ENCODE results near the gene IMP4. TPM values are rescaled to one million over a fixed set of nuclear protein-coding genes. Genes with fewer than 3 reads are reported as not detected.
A peak's percentile ranks its signal among the peaks of the same experiment; 100 is the strongest.

The IMP4 gene, protein sequence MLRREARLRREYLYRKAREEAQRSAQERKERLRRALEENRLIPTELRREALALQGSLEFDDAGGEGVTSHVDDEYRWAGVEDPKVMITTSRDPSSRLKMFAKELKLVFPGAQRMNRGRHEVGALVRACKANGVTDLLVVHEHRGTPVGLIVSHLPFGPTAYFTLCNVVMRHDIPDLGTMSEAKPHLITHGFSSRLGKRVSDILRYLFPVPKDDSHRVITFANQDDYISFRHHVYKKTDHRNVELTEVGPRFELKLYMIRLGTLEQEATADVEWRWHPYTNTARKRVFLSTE
- total RNA-seq (2014; rRNA removed; shearing (Covaris generic); ENCODE audit: low replicate concordance): 233 and 379 TPM in 2 replicates

GRCh38 chr2:130342533-130343275 is at the start of gene IMP4:
IMP4 (plus strand) TSS chr2:130342897; CDS start chr2:130342933, 36 bp downstream.
- H3K4me2 ChIP-seq (ENCODE audit: low read depth, low read length, poor library complexity, severe bottlenecking): peak within 1 kb of the TSS; percentile 73
- H4K20me1 ChIP-seq (ENCODE audit: insufficient read depth, low read depth, low read length): no peaks in the 10 kb centered on the region
- peak within 1 kb of the TSS; percentile 97 for H3K9ac ChIP-seq (ENCODE audit: low read length)
- peak within 1 kb of the TSS; percentile 60 for H2AFZ ChIP-seq (ENCODE audit: low read length)
- H3K36me3 ChIP-seq (ENCODE audit: insufficient read depth, low read length): peaks cover 48% of the 10 kb centered on the region
- H3K9me3 ChIP-seq (ENCODE audit: low read length): no peaks in the 10 kb centered on the region
- peak; percentile 99 for DNase-seq
- H3K4me3 ChIP-seq (ENCODE audit: low read length): peak within 1 kb of the TSS; percentile 95
- peaks cover 60% of the 10 kb centered on the region for H3K4me1 ChIP-seq (ENCODE audit: low read length)
- peaks cover 49% of the 10 kb centered on the region for H3K79me2 ChIP-seq (ENCODE audit: low read length)
- H3K27ac ChIP-seq (ENCODE audit: low read length): peak within 1 kb of the TSS; percentile 96
- no peaks in the 10 kb centered on the region for H3K9me2 ChIP-seq (replicated peaks; ENCODE audit: insufficient read depth, low read length)
- H3K27me3 ChIP-seq (ENCODE audit: low read length): no peaks in the 10 kb centered on the region

DNA sequence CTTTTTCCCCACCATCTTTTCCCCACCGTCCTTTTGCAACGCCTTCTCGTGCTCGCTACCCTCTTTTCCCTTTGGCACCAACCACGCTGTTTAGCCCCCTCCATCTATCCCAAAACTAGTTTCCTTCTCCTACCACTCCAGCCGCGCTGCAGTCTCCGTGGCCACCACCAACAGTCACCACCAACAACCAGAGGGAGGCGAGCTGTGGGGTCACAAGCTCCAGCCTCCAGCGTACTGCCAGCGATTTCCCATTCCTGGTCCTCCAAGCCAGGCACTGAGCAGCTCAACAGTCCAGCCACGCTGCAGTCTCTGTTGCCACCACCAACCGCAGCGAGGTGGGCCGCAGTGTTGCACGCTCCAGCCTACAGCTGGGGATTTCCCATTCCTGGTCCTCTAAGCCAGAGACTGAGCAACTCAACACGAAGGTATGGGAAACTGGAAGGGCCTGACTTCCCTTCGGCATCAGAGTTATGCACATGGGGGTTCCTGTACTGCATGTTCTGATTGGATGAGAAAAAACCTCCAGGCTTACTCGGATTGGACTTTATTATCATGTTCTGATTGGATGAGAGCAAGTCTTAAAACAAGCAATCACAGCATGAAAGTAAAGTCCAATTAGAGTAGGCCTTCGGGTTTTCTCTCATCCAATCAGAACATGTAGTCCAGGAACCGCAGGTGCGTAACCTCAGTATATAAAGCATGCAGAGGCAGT is 42.3 kb upstream of the IMP4 start:
- H3K36me3 ChIP-seq (ENCODE audit: insufficient read depth, low read length): no peaks in the 10 kb centered on the region
- no peaks in the 10 kb centered on the region for H3K27me3 ChIP-seq (ENCODE audit: low read length)
- H3K4me2 ChIP-seq (ENCODE audit: low read depth, low read length, poor library complexity, severe bottlenecking): no peak overlapping the region
- DNase-seq: no peak
- H3K4me3 ChIP-seq (ENCODE audit: low read length): no peak overlapping the region
- no peaks in the 10 kb centered on the region for H3K79me2 ChIP-seq (ENCODE audit: low read length)
- H3K9me3 ChIP-seq (ENCODE audit: low read length): no peaks in the 10 kb centered on the region
- no peak overlapping the region for H3K27ac ChIP-seq (ENCODE audit: low read length)
- H4K20me1 ChIP-seq (ENCODE audit: insufficient read depth, low read depth, low read length): no peaks in the 10 kb centered on the region
- H3K9ac ChIP-seq (ENCODE audit: low read length): no peak overlapping the region
- H3K4me1 ChIP-seq (ENCODE audit: low read length): no peaks in the 10 kb centered on the region
- H3K9me2 ChIP-seq (replicated peaks; ENCODE audit: insufficient read depth, low read length): no peaks in the 10 kb centered on the region
- H2AFZ ChIP-seq (ENCODE audit: low read length): no peak overlapping the region

GRCh38 chr2:130300970-130301348 is 41.7 kb upstream of the IMP4 start:
- H3K4me2 ChIP-seq (ENCODE audit: low read depth, low read length, poor library complexity, severe bottlenecking): no peak overlapping the region
- H3K27me3 ChIP-seq (ENCODE audit: low read length): no peaks in the 10 kb centered on the region
- H3K4me3 ChIP-seq (ENCODE audit: low read length): no peak overlapping the region
- no peaks in the 10 kb centered on the region for H3K79me2 ChIP-seq (ENCODE audit: low read length)
- H3K36me3 ChIP-seq (ENCODE audit: insufficient read depth, low read length): no peaks in the 10 kb centered on the region
- no peak for DNase-seq
- no peaks in the 10 kb centered on the region for H3K9me2 ChIP-seq (replicated peaks; ENCODE audit: insufficient read depth, low read length)
- H3K4me1 ChIP-seq (ENCODE audit: low read length): no peaks in the 10 kb centered on the region
- H4K20me1 ChIP-seq (ENCODE audit: insufficient read depth, low read depth, low read length): no peaks in the 10 kb centered on the region
- H3K9me3 ChIP-seq (ENCODE audit: low read length): no peaks in the 10 kb centered on the region
- no peak overlapping the region for H2AFZ ChIP-seq (ENCODE audit: low read length)
- H3K9ac ChIP-seq (ENCODE audit: low read length): no peak overlapping the region
- no peak overlapping the region for H3K27ac ChIP-seq (ENCODE audit: low read length)

GRCh38 chr2:130302164-130302886 is 40.4 kb upstream of the IMP4 start:
- no peaks in the 10 kb centered on the region for H3K79me2 ChIP-seq (ENCODE audit: low read length)
- no peak overlapping the region for H3K4me2 ChIP-seq (ENCODE audit: low read depth, low read length, poor library complexity, severe bottlenecking)
- H3K9me2 ChIP-seq (replicated peaks; ENCODE audit: insufficient read depth, low read length): no peaks in the 10 kb centered on the region
- H3K36me3 ChIP-seq (ENCODE audit: insufficient read depth, low read length): no peaks in the 10 kb centered on the region
- H3K27me3 ChIP-seq (ENCODE audit: low read length): no peaks in the 10 kb centered on the region
- H3K4me1 ChIP-seq (ENCODE audit: low read length): no peaks in the 10 kb centered on the region
- no peaks in the 10 kb centered on the region for H4K20me1 ChIP-seq (ENCODE audit: insufficient read depth, low read depth, low read length)
- H3K4me3 ChIP-seq (ENCODE audit: low read length): no peak overlapping the region
- H3K9ac ChIP-seq (ENCODE audit: low read length): no peak overlapping the region
- H2AFZ ChIP-seq (ENCODE audit: low read length): no peak overlapping the region
- no peak overlapping the region for H3K27ac ChIP-seq (ENCODE audit: low read length)
- peak; percentile 41 for DNase-seq
- no peaks in the 10 kb centered on the region for H3K9me3 ChIP-seq (ENCODE audit: low read length)

DNA sequence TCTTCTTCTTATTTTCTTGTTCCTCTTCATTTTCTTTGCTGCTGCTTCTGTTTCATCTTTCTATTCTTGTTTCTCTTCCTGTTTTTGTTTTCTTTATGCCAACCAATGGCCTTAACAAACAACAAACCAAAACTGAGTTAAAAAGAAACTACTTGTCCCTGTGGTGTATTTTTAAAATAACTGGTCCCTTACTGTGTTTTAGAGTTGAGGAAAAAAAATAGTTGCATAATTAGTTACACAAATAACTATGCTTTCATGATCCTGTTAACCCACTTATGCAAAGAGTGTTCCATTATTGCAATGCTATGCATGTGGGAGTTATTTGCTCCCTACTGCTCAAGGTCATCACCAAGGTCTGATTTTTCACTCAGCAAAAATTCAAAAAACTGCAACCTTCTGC is 39.5 kb upstream of the IMP4 start:
- H3K27ac ChIP-seq (ENCODE audit: low read length): no peak overlapping the region
- H3K4me1 ChIP-seq (ENCODE audit: low read length): no peaks in the 10 kb centered on the region
- H4K20me1 ChIP-seq (ENCODE audit: insufficient read depth, low read depth, low read length): no peaks in the 10 kb centered on the region
- H3K9ac ChIP-seq (ENCODE audit: low read length): no peak overlapping the region
- no peaks in the 10 kb centered on the region for H3K36me3 ChIP-seq (ENCODE audit: insufficient read depth, low read length)
- no peak overlapping the region for H3K4me2 ChIP-seq (ENCODE audit: low read depth, low read length, poor library complexity, severe bottlenecking)
- H3K9me3 ChIP-seq (ENCODE audit: low read length): no peaks in the 10 kb centered on the region
- no peak overlapping the region for H3K4me3 ChIP-seq (ENCODE audit: low read length)
- DNase-seq: no peak
- no peak overlapping the region for H2AFZ ChIP-seq (ENCODE audit: low read length)
- no peaks in the 10 kb centered on the region for H3K79me2 ChIP-seq (ENCODE audit: low read length)
- no peaks in the 10 kb centered on the region for H3K27me3 ChIP-seq (ENCODE audit: low read length)
- no peaks in the 10 kb centered on the region for H3K9me2 ChIP-seq (replicated peaks; ENCODE audit: insufficient read depth, low read length)

GRCh38 chr2:130304726-130305125 is 38.0 kb upstream of the IMP4 start:
- no peak overlapping the region for H3K4me2 ChIP-seq (ENCODE audit: low read depth, low read length, poor library complexity, severe bottlenecking)
- no peak overlapping the region for H3K27ac ChIP-seq (ENCODE audit: low read length)
- H4K20me1 ChIP-seq (ENCODE audit: insufficient read depth, low read depth, low read length): no peaks in the 10 kb centered on the region
- H3K9me3 ChIP-seq (ENCODE audit: low read length): no peaks in the 10 kb centered on the region
- DNase-seq: no peak
- H3K4me3 ChIP-seq (ENCODE audit: low read length): no peak overlapping the region
- no peaks in the 10 kb centered on the region for H3K4me1 ChIP-seq (ENCODE audit: low read length)
- no peaks in the 10 kb centered on the region for H3K79me2 ChIP-seq (ENCODE audit: low read length)
- H3K9me2 ChIP-seq (replicated peaks; ENCODE audit: insufficient read depth, low read length): no peaks in the 10 kb centered on the region
- H3K36me3 ChIP-seq (ENCODE audit: insufficient read depth, low read length): no peaks in the 10 kb centered on the region
- H3K9ac ChIP-seq (ENCODE audit: low read length): no peak overlapping the region
- H3K27me3 ChIP-seq (ENCODE audit: low read length): no peaks in the 10 kb centered on the region
- no peak overlapping the region for H2AFZ ChIP-seq (ENCODE audit: low read length)

GRCh38 chr2:130307850-130308249 is 34.8 kb upstream of the IMP4 start:
- Histone ChIP-seq H3K9me3 (ENCODE audit: low read length) (no peaks in the 10 kb centered on the region), H3K36me3 (ENCODE audit: insufficient read depth, low read length) (no peaks in the 10 kb centered on the region), H3K79me2 (ENCODE audit: low read length) (no peaks in the 10 kb centered on the region), H3K4me3 (ENCODE audit: low read length) (no peak overlapping the region), H3K27ac (ENCODE audit: low read length) (no peak overlapping the region), H4K20me1 (ENCODE audit: insufficient read depth, low read depth, low read length) (no peaks in the 10 kb centered on the region), H3K9ac (ENCODE audit: low read length) (no peak overlapping the region), H2AFZ (ENCODE audit: low read length) (no peak overlapping the region), H3K27me3 (ENCODE audit: low read length) (no peaks in the 10 kb centered on the region), H3K9me2 (replicated peaks; ENCODE audit: insufficient read depth, low read length) (no peaks in the 10 kb centered on the region), H3K4me1 (ENCODE audit: low read length) (no peaks in the 10 kb centered on the region), H3K4me2 (ENCODE audit: low read depth, low read length, poor library complexity, severe bottlenecking) (no peak overlapping the region)
- DNase-seq: no peak

DNA sequence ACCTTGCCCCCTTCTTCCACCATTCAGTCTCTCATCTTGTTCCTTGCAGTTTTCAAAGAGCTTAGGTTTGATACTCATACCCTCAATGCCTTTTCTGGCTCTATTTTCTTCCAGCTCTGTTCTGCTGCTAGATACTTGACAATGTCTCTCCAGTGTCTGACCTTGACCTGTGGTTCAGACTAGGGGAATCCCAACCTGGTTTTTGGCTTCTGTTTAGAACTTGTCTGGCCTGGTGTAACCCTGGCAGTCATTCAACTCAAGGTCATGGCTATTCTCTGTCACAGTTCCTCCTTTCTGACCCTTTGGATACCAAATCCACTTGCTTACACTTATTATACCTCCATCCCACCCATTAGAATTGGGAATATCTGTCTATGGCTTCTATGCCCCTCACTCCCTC is 31.8 kb upstream of the IMP4 start:
- no peak for DNase-seq
- Histone ChIP-seq H4K20me1 (ENCODE audit: insufficient read depth, low read depth, low read length) (no peaks in the 10 kb centered on the region), H3K79me2 (ENCODE audit: low read length) (no peaks in the 10 kb centered on the region), H2AFZ (ENCODE audit: low read length) (no peak overlapping the region), H3K27me3 (ENCODE audit: low read length) (no peaks in the 10 kb centered on the region), H3K4me1 (ENCODE audit: low read length) (no peaks in the 10 kb centered on the region), H3K9ac (ENCODE audit: low read length) (no peak overlapping the region), H3K9me2 (replicated peaks; ENCODE audit: insufficient read depth, low read length) (no peaks in the 10 kb centered on the region), H3K4me2 (ENCODE audit: low read depth, low read length, poor library complexity, severe bottlenecking) (no peak overlapping the region), H3K9me3 (ENCODE audit: low read length) (no peaks in the 10 kb centered on the region), H3K4me3 (ENCODE audit: low read length) (no peak overlapping the region), H3K27ac (ENCODE audit: low read length) (no peak overlapping the region), H3K36me3 (ENCODE audit: insufficient read depth, low read length) (no peaks in the 10 kb centered on the region)

Data from Karpas-422 (cell line).